Femur (tissue), 1 donor: Measurements from ENCODE around the gene WDR88.
"Not testable (repeated sequence)": the region's sequence is repeated elsewhere in the genome, so short reads cannot be mapped to it uniquely, and the experiment has no call there.

Experiments used
- DNase-seq: peaks from one replicate; pipeline ENCODE4 v3.0.0-alpha.2; 2017

The WDR88 gene

GRCh38 chr19:33129901-33130300 is 2.0 kb upstream of the WDR88 start:
- DNase-seq = no peak

GRCh38 chr19:33130433-33130832 is 1.5 kb upstream of the WDR88 start:
- DNase-seq = no peak

GRCh38 chr19:33132425-33132824 is 511 bp downstream of the WDR88 start:
- no peak for DNase-seq

DNA sequence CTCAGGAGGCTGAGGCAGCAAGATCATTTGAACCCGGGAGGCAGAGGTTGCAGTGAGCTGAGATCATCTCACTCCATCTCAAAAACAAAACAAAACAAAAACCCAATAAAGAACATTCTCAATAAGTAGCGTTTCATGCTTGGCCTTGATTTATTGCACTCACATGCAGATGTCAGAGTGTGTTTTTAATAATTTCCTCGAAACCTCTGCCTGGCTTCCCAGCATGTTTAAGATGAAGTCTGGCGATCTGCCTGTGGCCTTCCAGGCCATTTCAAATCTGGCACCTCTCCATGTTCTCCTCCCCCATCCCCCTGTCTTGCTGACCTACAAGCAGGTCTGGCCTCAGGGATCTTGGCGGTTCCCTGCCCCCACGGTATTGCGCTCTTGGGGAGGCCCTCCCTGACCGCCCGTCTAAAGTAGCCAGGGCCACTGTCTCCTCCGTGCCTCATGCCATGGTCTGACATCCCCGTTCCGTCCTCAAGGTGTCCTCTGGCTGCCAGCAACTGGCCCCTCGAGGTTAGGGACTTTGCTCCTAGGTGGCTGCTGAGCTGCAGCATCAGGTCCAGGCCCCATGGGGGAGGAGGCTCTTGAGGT is 1.6 kb downstream of the WDR88 start:
- no peak for DNase-seq

GRCh38 chr19:33134571-33135041 is 2.7 kb downstream of the WDR88 start:
- no peak for DNase-seq

GRCh38 chr19:33139165-33139564 is 7.3 kb downstream of the WDR88 start:
- no peak for DNase-seq

DNA sequence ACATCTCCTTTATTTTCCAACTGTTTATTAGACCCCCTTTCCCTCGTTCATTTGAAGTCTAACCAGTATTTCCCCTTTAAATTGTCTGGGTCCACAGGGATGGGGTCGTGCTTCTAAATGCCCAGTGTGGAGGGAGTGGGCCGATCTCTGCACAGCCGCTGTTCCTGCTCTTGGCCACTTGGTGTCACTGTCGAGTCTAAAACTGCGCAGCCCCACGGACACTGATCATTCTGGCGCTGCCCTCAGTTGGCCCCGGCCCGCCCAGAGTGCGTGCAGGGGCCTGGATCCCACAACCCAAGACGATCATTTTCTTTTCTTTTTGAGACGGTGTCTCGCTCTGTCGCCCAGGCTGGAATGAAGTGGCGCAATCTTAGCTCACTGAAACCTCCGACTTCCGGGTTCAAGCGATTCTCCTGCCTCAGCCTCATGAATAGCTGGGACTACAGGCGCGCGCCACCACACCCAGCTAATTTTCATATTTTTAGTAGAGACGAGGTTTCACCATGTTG is 12.0 kb downstream of the WDR88 start:
- DNase-seq = peak; percentile 72

- no peak for DNase-seq
These were observed 14.3 kb downstream of the WDR88 start for GRCh38 chr19:33146209-33146608.

- no peak for DNase-seq
These were observed 15.6 kb downstream of the WDR88 start for GRCh38 chr19:33147538-33147937.

- no peak for DNase-seq
These were observed 19.1 kb downstream of the WDR88 start for GRCh38 chr19:33150852-33151518.

DNA sequence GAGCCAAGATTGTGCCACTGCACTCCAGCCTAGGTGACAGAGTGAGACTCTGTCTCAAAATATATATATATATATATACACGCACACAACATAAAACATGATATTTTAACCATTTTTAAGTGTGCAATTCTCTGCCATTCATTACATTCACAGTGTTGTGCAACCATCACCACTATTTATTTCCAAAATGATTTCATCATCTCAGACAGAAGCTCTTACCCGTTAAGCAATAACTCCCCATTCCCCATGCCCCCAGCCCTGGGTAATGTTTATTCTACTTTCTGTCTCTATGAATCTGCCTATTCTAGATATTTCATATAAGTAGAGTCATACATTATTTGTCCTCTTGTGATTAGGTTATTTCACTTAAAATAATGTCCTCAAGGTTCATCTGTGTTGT is 20.3 kb downstream of the WDR88 start:
- DNase-seq = no peak

DNA sequence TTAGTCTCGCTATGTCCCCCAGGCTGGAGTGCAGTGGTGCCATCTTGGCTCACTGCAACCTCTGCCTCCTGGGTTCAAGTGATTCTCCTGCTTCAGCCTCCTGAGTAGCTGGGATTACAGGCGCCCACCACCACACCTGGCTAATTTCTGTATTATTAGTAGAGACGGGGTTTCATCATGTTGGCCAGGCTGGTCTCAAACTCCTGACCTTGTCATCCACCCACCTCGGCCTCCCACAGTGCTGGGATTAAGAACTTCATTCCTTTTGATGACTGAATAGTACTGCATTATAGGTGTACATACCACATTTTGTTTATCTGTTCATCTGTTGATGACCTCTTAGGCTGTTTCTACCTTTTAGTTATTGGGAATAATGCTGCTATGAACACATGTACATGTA is 20.7 kb downstream of the WDR88 start:
- DNase-seq = not testable (repeated sequence)

- DNase-seq = not testable (repeated sequence)
These were observed 22.4 kb downstream of the WDR88 start for GRCh38 chr19:33154313-33154712.

DNA sequence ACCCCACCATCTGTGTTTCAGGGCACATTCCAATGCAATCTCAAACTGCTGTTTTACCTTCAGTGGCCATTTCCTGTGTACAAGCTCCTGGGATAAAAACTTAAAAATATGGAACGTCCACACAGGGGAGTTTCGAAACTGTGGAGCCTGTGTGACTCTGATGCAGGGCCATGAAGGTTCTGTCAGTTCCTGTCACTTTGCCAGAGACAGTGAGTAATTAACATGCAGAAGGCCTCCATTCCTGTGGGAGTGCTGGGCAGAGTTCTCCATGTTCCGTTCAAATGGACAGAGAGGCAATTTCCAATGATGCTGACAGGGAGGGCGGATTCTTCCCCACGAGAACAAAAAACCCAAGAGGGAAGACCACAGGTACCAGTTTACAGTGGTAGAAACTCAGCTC is 24.4 kb downstream of the WDR88 start:
- no peak for DNase-seq

DNA sequence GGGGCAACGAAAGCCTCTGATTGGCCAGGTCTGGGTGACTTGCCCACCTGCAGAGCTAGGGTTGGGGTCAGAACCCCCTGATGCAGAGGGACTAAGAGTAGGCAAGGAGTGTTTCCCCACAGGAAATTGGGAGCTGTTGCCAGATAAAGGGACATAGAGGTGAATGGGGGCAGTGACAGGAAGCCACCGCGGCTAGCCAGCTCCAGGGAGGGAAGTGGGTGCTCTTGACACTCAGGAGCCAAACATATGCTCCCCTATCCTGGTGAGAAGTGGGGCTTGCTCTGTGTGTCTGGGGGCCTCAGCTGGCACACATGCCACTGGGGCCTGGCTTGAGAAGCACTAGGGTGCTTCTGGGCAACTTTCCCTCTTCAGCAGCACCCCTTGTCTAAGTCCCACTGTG is 26.0 kb downstream of the WDR88 start:
- no peak for DNase-seq

DNA sequence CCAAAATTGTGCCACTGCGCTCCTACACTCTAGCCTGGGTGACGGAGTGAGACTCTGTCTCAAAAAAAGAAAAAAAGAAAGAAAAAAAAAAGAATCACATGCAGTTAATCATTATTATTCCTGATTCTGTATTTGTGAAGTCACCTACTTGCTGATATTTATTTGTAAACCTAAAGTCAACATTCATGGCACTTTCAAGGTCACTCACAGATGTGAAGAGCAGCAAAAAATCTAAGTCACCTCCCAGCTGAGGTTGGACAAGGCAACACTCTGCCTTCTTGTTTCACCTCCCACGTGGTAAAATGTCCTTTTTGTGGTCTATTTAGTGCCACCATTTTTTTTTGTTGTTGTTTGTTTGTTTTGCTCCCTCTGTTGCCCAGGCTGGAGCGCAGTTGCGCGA is 26.5 kb downstream of the WDR88 start:
- no peak for DNase-seq

DNA sequence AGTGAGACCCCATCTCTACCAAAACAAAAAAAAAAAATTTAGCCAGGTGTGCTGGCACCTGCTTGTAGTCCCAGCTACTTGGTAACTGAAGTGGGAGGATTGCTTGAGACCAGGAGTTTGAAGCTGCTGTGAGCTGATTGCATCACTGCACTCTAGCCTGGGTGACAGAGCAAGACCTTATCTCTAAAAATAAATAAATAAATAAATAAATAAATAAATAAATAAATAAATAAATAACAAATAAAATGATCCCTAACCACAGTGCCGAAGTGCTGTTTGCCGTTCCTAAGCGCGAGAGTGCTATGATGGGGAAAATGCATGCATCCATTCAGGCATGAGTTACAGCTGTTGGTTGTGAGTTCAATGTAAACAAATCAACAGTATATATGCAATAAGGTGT is 27.2 kb downstream of the WDR88 start:
- no peak for DNase-seq

- DNase-seq = no peak
These were observed 28.0 kb downstream of the WDR88 start for GRCh38 chr19:33159893-33160292.

DNA sequence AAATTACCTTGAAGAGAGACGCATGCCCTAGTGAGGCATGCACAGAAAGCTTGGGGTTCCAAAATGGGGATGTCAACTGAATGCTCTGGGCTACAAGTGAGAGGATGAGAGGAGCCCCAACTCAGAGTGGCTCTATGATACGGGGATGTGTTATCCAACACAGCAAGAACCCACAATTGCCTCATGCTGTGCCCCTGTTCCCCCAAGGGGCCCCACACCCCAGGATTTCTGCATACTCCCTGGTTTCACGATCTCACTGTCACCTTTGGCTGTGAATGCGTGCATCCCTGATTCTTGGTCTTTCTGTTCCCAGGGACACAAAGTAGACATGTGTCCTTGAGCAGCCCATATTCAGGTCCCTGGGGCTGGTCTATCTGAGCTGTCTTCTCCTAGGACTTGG is 29.3 kb downstream of the WDR88 start:
- DNase-seq = no peak

DNA sequence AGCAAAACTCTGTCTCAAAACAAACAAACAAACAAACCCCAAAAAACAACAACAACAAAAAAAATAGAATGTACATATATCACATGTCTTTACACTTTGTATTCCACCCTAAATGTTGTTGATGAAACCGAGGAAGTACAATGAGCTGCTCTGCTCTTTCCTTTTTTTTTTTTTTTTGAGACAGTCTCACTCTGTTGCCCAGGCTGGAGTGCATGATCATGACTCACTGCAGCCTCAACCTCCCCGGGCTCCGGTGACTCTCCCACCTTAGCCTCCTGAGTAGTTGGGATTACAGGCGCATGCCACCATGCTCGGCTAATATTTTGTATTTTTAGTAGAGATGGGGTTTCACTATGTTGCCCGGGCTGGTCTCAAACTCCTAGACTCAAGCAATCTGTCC is 31.6 kb downstream of the WDR88 start:
- no peak for DNase-seq

DNA sequence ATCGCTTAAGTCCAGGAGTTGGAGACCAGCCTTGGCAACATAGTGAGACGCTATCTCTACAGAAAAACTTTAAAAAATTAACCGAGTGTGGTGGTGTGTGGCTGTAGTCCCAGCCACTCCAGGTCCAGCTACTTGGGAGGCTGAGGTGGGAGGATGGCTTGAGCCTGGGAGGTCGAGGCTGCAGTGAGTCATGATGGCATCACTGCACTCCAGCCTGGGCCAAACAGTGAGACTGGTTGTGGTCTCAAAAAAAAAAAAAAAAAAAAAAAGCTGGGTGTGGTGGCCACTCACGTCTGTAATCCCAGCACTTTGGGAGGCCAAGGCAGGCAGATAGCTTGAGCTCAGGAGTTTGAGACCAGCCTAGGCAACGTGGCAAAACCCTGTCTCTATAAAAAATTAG is 34.1 kb downstream of the WDR88 start:
- not testable (repeated sequence) for DNase-seq

- DNase-seq = no peak
These were observed 35.5 kb downstream of the WDR88 start for GRCh38 chr19:33167438-33167837.

- DNase-seq = no peak
These were observed 36.6 kb downstream of the WDR88 start for GRCh38 chr19:33168528-33168927.

- DNase-seq = no peak
These were observed 39.4 kb downstream of the WDR88 start for GRCh38 chr19:33171222-33171795.
